ENCODE results near the gene CRYL1. TPM values are rescaled to one million over a fixed set of nuclear protein-coding genes. Genes with fewer than 3 reads are reported as not detected.

The CRYL1 gene, protein sequence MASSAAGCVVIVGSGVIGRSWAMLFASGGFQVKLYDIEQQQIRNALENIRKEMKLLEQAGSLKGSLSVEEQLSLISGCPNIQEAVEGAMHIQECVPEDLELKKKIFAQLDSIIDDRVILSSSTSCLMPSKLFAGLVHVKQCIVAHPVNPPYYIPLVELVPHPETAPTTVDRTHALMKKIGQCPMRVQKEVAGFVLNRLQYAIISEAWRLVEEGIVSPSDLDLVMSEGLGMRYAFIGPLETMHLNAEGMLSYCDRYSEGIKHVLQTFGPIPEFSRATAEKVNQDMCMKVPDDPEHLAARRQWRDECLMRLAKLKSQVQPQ
- total RNA-seq, result 10 to 100 TPM; 27.5 to 68.3 (median 29.0) TPM

DNA sequence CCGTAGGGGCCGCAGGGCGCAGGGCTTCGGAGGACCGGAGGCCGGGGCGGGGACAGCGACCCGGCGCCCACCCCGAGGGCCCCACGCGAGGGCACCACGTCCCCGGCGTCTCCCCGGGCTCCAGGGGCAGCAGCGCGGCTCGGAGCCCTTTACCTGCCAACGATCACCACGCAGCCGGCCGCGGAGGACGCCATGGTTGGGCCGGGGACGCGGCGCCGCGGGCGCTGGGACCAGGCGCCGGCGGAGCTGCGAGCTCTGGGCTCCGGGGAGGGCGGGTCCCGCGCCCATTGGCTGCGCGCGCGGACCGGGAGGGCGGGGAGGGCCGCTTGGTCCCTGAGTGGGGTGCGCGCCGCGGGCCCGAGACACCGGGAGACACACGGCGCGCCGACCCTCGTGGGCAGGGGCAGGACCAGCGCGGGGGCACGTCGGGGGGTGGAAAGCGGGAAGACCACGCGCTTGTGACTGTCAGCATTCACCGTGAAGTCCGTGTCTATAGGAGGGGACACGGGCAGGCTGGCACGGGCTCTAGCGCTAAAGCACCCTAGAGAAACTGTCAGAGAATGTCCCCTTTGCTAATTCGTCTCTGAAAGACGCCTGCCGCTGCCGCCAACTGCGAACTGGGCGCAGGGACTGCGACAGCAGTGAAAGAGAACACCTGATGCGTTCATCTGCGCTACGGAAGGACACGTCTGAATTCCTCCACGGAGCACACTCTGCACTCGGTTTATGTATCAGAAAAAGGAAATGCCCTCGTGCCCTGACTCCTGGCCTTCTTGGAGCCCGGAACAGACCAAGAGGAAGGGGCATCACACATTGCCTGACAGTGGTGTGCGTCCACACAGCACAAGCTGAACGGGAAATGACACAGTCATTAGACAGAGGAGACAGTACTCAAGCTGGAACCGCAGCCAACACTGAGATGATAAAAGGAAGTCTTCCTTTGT lies at the start of gene CRYL1:
Gene CRYL1 (minus strand): TSS at position 257 of the 944 bp plus-strand sequence. CDS start 63 bp downstream, at position 194.
- H3K4me3 ChIP-seq, result peak within 1 kb of the TSS; percentile 81 to 88 (median 84)
- no peaks in the 10 kb centered on the region for H3K27me3 ChIP-seq
- TF ChIP-seq POLR2AphosphoS5 (IDR thresholded peaks at IDR 0.05), result peak in 1 of 3 donors; percentile 69
- no peak for TF ChIP-seq POLR2A (IDR thresholded peaks at IDR 0.05)
- TF ChIP-seq, protein P1, sequence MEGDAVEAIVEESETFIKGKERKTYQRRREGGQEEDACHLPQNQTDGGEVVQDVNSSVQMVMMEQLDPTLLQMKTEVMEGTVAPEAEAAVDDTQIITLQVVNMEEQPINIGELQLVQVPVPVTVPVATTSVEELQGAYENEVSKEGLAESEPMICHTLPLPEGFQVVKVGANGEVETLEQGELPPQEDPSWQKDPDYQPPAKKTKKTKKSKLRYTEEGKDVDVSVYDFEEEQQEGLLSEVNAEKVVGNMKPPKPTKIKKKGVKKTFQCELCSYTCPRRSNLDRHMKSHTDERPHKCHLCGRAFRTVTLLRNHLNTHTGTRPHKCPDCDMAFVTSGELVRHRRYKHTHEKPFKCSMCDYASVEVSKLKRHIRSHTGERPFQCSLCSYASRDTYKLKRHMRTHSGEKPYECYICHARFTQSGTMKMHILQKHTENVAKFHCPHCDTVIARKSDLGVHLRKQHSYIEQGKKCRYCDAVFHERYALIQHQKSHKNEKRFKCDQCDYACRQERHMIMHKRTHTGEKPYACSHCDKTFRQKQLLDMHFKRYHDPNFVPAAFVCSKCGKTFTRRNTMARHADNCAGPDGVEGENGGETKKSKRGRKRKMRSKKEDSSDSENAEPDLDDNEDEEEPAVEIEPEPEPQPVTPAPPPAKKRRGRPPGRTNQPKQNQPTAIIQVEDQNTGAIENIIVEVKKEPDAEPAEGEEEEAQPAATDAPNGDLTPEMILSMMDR (IDR thresholded peaks at IDR 0.05), result no peak
- H3K36me3 ChIP-seq, result no peaks in the 10 kb centered on the region
- intact Hi-C loops (cut with DNase I; ENCODE audit: low total_unique reads), result no loop called here
- peak within 1 kb of the TSS; percentile 79 to 87 for H3K27ac ChIP-seq
- peak in 1 of 2 donors; percentile 46 for DNase-seq (ENCODE audit: low spot score in 2 of 2)
- no peaks in the 10 kb centered on the region for H3K9me3 ChIP-seq
- no peaks in the 10 kb centered on the region for H3K4me1 ChIP-seq

DNA sequence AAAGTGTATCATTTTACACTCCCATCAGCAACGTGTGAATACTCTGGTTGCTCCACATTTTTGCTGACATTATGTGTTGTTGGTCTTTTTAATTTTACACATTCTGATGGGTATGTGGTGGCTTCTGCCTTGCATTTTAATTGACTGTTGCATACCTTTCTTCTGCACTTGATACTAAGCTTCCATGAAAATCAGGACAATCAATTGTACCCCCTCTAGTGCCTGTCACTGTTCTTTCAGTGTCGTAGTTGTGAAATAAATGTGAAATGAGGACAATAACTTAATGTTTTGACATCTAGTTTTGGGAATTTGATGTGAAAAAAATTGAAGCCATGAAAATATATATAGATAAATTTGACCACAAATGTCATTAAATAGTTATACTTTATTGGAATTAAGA lies 48.0 kb upstream of the CRYL1 start:
- Histone ChIP-seq H3K9me3 (peaks cover 0 to 14% of the 10 kb centered on the region in 2 donors), H3K27me3 (no peaks in the 10 kb centered on the region), H3K36me3 (no peaks in the 10 kb centered on the region), H3K27ac (no peak overlapping the region), H3K4me1 (no peaks in the 10 kb centered on the region), H3K4me3 (no peak overlapping the region)
- TF ChIP-seq POLR2AphosphoS5 (IDR thresholded peaks at IDR 0.05), result no peak
- TF ChIP-seq POLR2A (IDR thresholded peaks at IDR 0.05), result no peak
- TF ChIP-seq, protein P1 (IDR thresholded peaks at IDR 0.05), result no peak
- no peak for DNase-seq (ENCODE audit: low spot score in 2 of 2)
- intact Hi-C loops (cut with DNase I; ENCODE audit: low total_unique reads), result no loop called here

DNA sequence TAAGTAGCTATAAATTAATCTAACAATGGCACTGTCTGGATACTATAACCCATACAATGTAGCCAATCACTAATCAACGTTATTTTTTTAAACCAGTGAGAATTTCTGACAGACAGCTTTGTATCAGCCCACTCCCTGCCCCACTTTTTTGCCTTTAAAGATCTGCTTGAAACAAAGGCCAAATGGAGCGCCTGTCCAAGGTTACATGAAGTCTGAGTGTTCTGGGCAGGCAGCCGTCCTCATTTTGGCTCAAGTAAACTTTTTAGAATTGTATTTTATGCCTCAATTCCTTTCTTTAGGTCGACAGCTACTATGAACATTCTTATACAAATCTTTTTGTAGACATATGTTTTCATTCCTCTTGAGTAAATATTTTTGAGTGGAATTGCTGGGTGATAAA lies 47.5 kb upstream of the CRYL1 start:
- intact Hi-C loops (cut with DNase I; ENCODE audit: low total_unique reads), result no loop called here
- TF ChIP-seq, protein P1 (IDR thresholded peaks at IDR 0.05), result no peak
- TF ChIP-seq POLR2AphosphoS5 (IDR thresholded peaks at IDR 0.05), result no peak
- no peak for TF ChIP-seq POLR2A (IDR thresholded peaks at IDR 0.05)
- Histone ChIP-seq H3K27ac (no peak overlapping the region), H3K4me3 (no peak overlapping the region), H3K9me3 (peaks cover 0 to 14% of the 10 kb centered on the region in 2 donors), H3K36me3 (no peaks in the 10 kb centered on the region), H3K27me3 (no peaks in the 10 kb centered on the region), H3K4me1 (no peaks in the 10 kb centered on the region)
- no peak for DNase-seq (ENCODE audit: low spot score in 2 of 2)

DNA sequence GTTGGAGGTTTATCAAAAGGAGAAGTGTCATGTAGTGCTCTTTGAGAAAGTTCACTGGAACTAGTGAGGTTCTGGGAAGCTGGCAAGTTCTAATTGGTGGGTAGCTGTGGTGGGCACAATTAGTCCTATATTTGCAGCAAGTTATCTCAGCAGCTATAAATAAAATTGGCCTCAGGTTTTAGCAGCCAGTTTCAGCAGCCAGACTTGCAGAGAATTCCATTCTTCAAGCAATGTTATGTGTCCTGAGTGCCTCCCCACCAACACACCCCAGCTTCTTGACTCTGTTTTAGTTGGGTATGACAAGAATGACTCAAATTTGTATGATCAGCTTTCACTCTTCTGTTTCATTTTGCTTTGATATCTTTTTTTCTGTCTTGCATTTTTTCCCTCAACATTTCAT lies 46.0 kb upstream of the CRYL1 start:
- H3K4me1 ChIP-seq, result no peaks in the 10 kb centered on the region
- DNase-seq (ENCODE audit: low spot score in 2 of 2), result no peak
- TF ChIP-seq POLR2AphosphoS5 (IDR thresholded peaks at IDR 0.05) (no peak), POLR2A (IDR thresholded peaks at IDR 0.05) (no peak)
- TF ChIP-seq, protein P1 (IDR thresholded peaks at IDR 0.05), result no peak

More for the DNA sequence above, 46.0 kb upstream of the CRYL1 start:
- intact Hi-C loops (cut with DNase I; ENCODE audit: low total_unique reads), result no loop called here
- Histone ChIP-seq H3K4me3 (no peak overlapping the region), H3K27ac (no peak overlapping the region), H3K36me3 (no peaks in the 10 kb centered on the region), H3K27me3 (no peaks in the 10 kb centered on the region), H3K9me3 (peaks cover 0 to 4% of the 10 kb centered on the region in 2 donors)

Data from breast epithelium (tissue), 4 donors.